SJSA1 (cell line): Measurements from ENCODE around the gene ALG13. TPM values are rescaled to one million over a fixed set of nuclear protein-coding genes. Genes with fewer than 3 reads are reported as not detected.
"Not testable (repeated sequence)": the region's sequence is repeated elsewhere in the genome, so short reads cannot be mapped to it uniquely, and the experiment has no call there.

Experiments
- DNase-seq, 2 experiments: peaks; one replicate each; pipeline ENCODE4 v3.0.0-alpha.2; 2015 to 2020; ENCODE audit warnings: low spot score in 2 of 2, low read depth in 1 of 2
- H3K27ac ChIP-seq: fragments of 250-450 bp; sonication (Bioruptor Pico); 2 replicates; pipeline ENCODE4 v1.5.1; 2020; ENCODE audit warnings: mild to moderate bottlenecking, moderate library complexity
- H3K27me3 ChIP-seq: fragments of 250-450 bp; sonication (Bioruptor Pico); replicated peaks from 2 replicates; pipeline ENCODE4 v1.5.1; 2020; ENCODE audit warnings: mild to moderate bottlenecking, moderate library complexity
- H3K36me3 ChIP-seq: fragments of 250-450 bp; sonication (Bioruptor Pico); 2 replicates; pipeline ENCODE4 v1.5.1; 2020; ENCODE audit warnings: mild to moderate bottlenecking
- H3K4me1 ChIP-seq: fragments of 250-450 bp; sonication (Bioruptor Pico); replicated peaks from 2 replicates; pipeline ENCODE4 v1.6.1; 2021; ENCODE audit warnings: mild to moderate bottlenecking
- H3K4me3 ChIP-seq: fragments of 250-450 bp; sonication (Bioruptor Pico); 2 replicates; pipeline ENCODE4 v1.5.1; 2020; ENCODE audit warnings: mild to moderate bottlenecking
- H3K9me3 ChIP-seq: fragments of 250-450 bp; sonication (Bioruptor Pico); replicated peaks from 2 replicates; pipeline ENCODE4 v1.5.1; 2020; ENCODE audit warnings: mild to moderate bottlenecking
- total RNA-seq: library from RNA; depleted of rRNA; stranded (reverse); fragments of >200 nt; shearing (Covaris generic); gene quantifications from 2 replicates; pipeline ENCODE4 v1.2.3, GENCODE V29; 2014

Gene ALG13
- total RNA-seq, 1 experiment from 2014 or later = 27.8 TPM

GRCh38 chrX:111695297-111695880 lies 14.4 kb downstream of the ALG13 start:
- Histone ChIP-seq H3K36me3 (peaks cover 5% of the 10 kb centered on the region; the same call in 1 of the 2 replicates), H3K27ac (no peak overlapping the region), H3K4me1 (no peaks in the 10 kb centered on the region), H3K9me3 (no peaks in the 10 kb centered on the region), H3K4me3 (no peak overlapping the region), H3K27me3 (no peaks in the 10 kb centered on the region)
- DNase-seq = no peak

- DNase-seq = no peak
- no peak overlapping the region for H3K4me3 ChIP-seq
- no peaks in the 10 kb centered on the region for H3K9me3 ChIP-seq
- H3K27me3 ChIP-seq = no peaks in the 10 kb centered on the region
- H3K27ac ChIP-seq = no peak overlapping the region
- no peaks in the 10 kb centered on the region for H3K4me1 ChIP-seq
- H3K36me3 ChIP-seq = peaks cover 4% of the 10 kb centered on the region; the same call in 1 of the 2 replicates
These were observed 38.6 kb downstream of the ALG13 start for GRCh38 chrX:111719426-111720210.

GRCh38 chrX:111728096-111728495 lies 47.1 kb downstream of the ALG13 start:
- Histone ChIP-seq H3K36me3 (no peaks in the 10 kb centered on the region), H3K4me1 (no peaks in the 10 kb centered on the region), H3K27ac (no peak overlapping the region), H3K4me3 (no peak overlapping the region), H3K9me3 (no peaks in the 10 kb centered on the region), H3K27me3 (no peaks in the 10 kb centered on the region)
- DNase-seq = no peak

GRCh38 chrX:111731351-111731750 lies 50.4 kb downstream of the ALG13 start:
- Histone ChIP-seq H3K36me3 (no peaks in the 10 kb centered on the region), H3K27me3 (no peaks in the 10 kb centered on the region), H3K9me3 (no peaks in the 10 kb centered on the region), H3K4me3 (no peak overlapping the region), H3K27ac (no peak overlapping the region), H3K4me1 (no peaks in the 10 kb centered on the region)
- no peak for DNase-seq

GRCh38 chrX:111736571-111736970 lies 55.6 kb downstream of the ALG13 start:
- DNase-seq = no peak
- H3K27ac ChIP-seq = no peak overlapping the region
- H3K27me3 ChIP-seq = no peaks in the 10 kb centered on the region
- no peaks in the 10 kb centered on the region for H3K4me1 ChIP-seq
- no peak overlapping the region for H3K4me3 ChIP-seq
- no peaks in the 10 kb centered on the region for H3K9me3 ChIP-seq
- H3K36me3 ChIP-seq = peaks cover 5% of the 10 kb centered on the region; the same call in 1 of the 2 replicates

GRCh38 chrX:111742018-111742417 lies 61.0 kb downstream of the ALG13 start:
- no peaks in the 10 kb centered on the region for H3K9me3 ChIP-seq
- peaks cover 5% of the 10 kb centered on the region; the same call in 1 of the 2 replicates for H3K36me3 ChIP-seq
- H3K27ac ChIP-seq = no peak overlapping the region
- no peaks in the 10 kb centered on the region for H3K4me1 ChIP-seq
- H3K27me3 ChIP-seq = no peaks in the 10 kb centered on the region
- DNase-seq = no peak
- H3K4me3 ChIP-seq = no peak overlapping the region

- no peaks in the 10 kb centered on the region for H3K27me3 ChIP-seq
- DNase-seq = no peak
- H3K4me3 ChIP-seq = no peak overlapping the region
- no peaks in the 10 kb centered on the region for H3K4me1 ChIP-seq
- H3K9me3 ChIP-seq = no peaks in the 10 kb centered on the region
- no peak overlapping the region for H3K27ac ChIP-seq
- peaks cover 5% of the 10 kb centered on the region; the same call in 1 of the 2 replicates for H3K36me3 ChIP-seq
These were observed 62.3 kb downstream of the ALG13 start for GRCh38 chrX:111743316-111743715.

- no peaks in the 10 kb centered on the region for H3K4me1 ChIP-seq
- no peaks in the 10 kb centered on the region for H3K27me3 ChIP-seq
- DNase-seq = no peak
- H3K36me3 ChIP-seq = peaks cover 12% of the 10 kb centered on the region; the same call in 1 of the 2 replicates
- H3K4me3 ChIP-seq = no peak overlapping the region
- H3K27ac ChIP-seq = no peak overlapping the region
- H3K9me3 ChIP-seq = no peaks in the 10 kb centered on the region
These were observed 75.5 kb downstream of the ALG13 start for GRCh38 chrX:111756486-111756885.

GRCh38 chrX:111759686-111760085 lies 78.7 kb downstream of the ALG13 start:
- Histone ChIP-seq H3K36me3 (no peaks in the 10 kb centered on the region), H3K4me3 (no peak overlapping the region), H3K27ac (no peak overlapping the region), H3K4me1 (no peaks in the 10 kb centered on the region), H3K9me3 (no peaks in the 10 kb centered on the region), H3K27me3 (no peaks in the 10 kb centered on the region)
- no peak for DNase-seq

- no peaks in the 10 kb centered on the region for H3K4me1 ChIP-seq
These were observed 80.7 kb downstream of the ALG13 start for GRCh38 chrX:111761578-111762135.

GRCh38 chrX:111778591-111778990 lies 97.6 kb downstream of the ALG13 start:
- H3K4me1 ChIP-seq = no peaks in the 10 kb centered on the region
- no peak for DNase-seq
- H3K9me3 ChIP-seq = no peaks in the 10 kb centered on the region
- no peak overlapping the region for H3K4me3 ChIP-seq
- no peak overlapping the region for H3K27ac ChIP-seq
- H3K36me3 ChIP-seq = no peaks in the 10 kb centered on the region
- no peaks in the 10 kb centered on the region for H3K27me3 ChIP-seq

More at GRCh38 chrX:111761578-111762135, 80.7 kb downstream of the ALG13 start:
- Histone ChIP-seq H3K27me3 (no peaks in the 10 kb centered on the region), H3K36me3 (no peaks in the 10 kb centered on the region), H3K27ac (no peak overlapping the region), H3K4me3 (no peak overlapping the region), H3K9me3 (no peaks in the 10 kb centered on the region)
- DNase-seq = no peak

- Histone ChIP-seq H3K9me3 (no peaks in the 10 kb centered on the region), H3K36me3 (no peaks in the 10 kb centered on the region), H3K4me1 (no peaks in the 10 kb centered on the region), H3K27me3 (no peaks in the 10 kb centered on the region), H3K4me3 (no peak overlapping the region), H3K27ac (no peak overlapping the region)
- no peak for DNase-seq
These were observed 98.6 kb downstream of the ALG13 start for GRCh38 chrX:111779582-111779981.

GRCh38 chrX:111784667-111785066 lies 103.7 kb downstream of the ALG13 start:
- Histone ChIP-seq H3K27ac (no peak overlapping the region), H3K4me3 (no peak overlapping the region), H3K27me3 (no peaks in the 10 kb centered on the region), H3K9me3 (no peaks in the 10 kb centered on the region), H3K4me1 (no peaks in the 10 kb centered on the region), H3K36me3 (no peaks in the 10 kb centered on the region)
- no peak for DNase-seq

- H3K36me3 ChIP-seq, H3K27me3 ChIP-seq, H3K27ac ChIP-seq, DNase-seq, H3K9me3 ChIP-seq, H3K4me3 ChIP-seq, H3K4me1 ChIP-seq: not testable (repeated sequence)
These were observed 109.1 kb downstream of the ALG13 start for GRCh38 chrX:111790054-111790453.
